Right atrium auricular region (tissue), 2 donors: ENCODE measurements around the gene CNTN2. TPM values are rescaled to one million over a fixed set of nuclear protein-coding genes. Genes with fewer than 3 reads are reported as not detected.

Experiments
- DNase-seq: peaks from one replicate; pipeline ENCODE4 v3.0.0-alpha.2; 2019; ENCODE audit warnings: low spot score
- H3K27ac ChIP-seq, 2 donors: fragments of 200-600 bp; sonication (generic); 1 replicate in 1 of 2; 2 replicates in 1 of 2; pipeline ENCODE4 v1.5.1; 2016 to 2019
- H3K27me3 ChIP-seq, 2 donors: fragments of 200-600 bp; sonication (generic); one replicate each; pipeline versions ENCODE4 v1.5.1 to v1.6.0; 2017 to 2019
- H3K36me3 ChIP-seq: fragments of 200-600 bp; sonication (generic); one replicate; pipeline ENCODE4 v1.5.1; 2016
- H3K4me1 ChIP-seq, 2 donors: fragments of 200-600 bp; sonication (generic); one replicate each; pipeline versions ENCODE4 v1.5.1 to v1.6.0; 2017 to 2019
- H3K4me3 ChIP-seq, 2 donors: fragments of 200-600 bp; sonication (generic); 1 replicate in 1 of 2; 2 replicates in 1 of 2; pipeline ENCODE4 v1.5.1; 2017 to 2019; ENCODE audit warnings: mild to moderate bottlenecking in 1 of 2, moderate library complexity in 1 of 2
- H3K9me3 ChIP-seq, 2 donors: fragments of 200-600 bp; sonication (generic); one replicate each; pipeline ENCODE4 v1.5.1; 2019
- total RNA-seq, 2 donors: library from RNA; depleted of rRNA; stranded (reverse); fragments of >200 nt; gene quantifications; one replicate each; pipeline ENCODE4 v1.1.0, GENCODE V29; 2016
- TF ChIP-seq, protein P1 (sequence below), 2 donors: fragments of 200-600 bp; sonication (generic); IDR thresholded peaks; one replicate each; pipeline ENCODE4 v1.5.1; 2019; ENCODE audit warnings: antibody characterized with exemption in 2 of 2

CNTN2 gene
- total RNA-seq, 2 donors from 2014 or later, result 0.41 to 0.67 TPM

DNA sequence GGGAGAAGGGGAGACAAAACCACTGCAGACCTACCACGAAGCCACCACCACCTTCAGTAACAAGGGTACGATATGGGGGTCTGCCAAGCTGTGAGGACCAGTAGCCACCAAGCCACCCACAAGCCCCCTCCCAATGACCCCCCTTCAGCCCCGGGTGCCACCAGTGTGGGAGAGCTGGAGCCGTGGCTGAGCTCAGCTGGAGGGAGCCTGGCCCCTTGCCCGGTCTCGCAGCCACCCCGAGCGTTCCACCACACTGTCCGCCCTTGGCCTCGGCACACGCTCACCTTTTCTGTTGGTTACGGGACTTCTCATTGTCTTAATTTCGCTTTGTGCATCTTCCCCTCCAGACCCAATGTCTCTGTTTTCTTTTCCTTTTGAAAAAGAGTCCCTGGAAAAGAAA lies 26.4 kb upstream of the CNTN2 start:
- TF ChIP-seq, protein P1, sequence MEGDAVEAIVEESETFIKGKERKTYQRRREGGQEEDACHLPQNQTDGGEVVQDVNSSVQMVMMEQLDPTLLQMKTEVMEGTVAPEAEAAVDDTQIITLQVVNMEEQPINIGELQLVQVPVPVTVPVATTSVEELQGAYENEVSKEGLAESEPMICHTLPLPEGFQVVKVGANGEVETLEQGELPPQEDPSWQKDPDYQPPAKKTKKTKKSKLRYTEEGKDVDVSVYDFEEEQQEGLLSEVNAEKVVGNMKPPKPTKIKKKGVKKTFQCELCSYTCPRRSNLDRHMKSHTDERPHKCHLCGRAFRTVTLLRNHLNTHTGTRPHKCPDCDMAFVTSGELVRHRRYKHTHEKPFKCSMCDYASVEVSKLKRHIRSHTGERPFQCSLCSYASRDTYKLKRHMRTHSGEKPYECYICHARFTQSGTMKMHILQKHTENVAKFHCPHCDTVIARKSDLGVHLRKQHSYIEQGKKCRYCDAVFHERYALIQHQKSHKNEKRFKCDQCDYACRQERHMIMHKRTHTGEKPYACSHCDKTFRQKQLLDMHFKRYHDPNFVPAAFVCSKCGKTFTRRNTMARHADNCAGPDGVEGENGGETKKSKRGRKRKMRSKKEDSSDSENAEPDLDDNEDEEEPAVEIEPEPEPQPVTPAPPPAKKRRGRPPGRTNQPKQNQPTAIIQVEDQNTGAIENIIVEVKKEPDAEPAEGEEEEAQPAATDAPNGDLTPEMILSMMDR (IDR thresholded peaks at IDR 0.05), result no peak
- peaks cover 0 to 12% of the 10 kb centered on the region in 2 donors for H3K4me1 ChIP-seq
- no peaks in the 10 kb centered on the region for H3K27me3 ChIP-seq
- H3K4me3 ChIP-seq, result no peak overlapping the region
- H3K27ac ChIP-seq, result no peak overlapping the region
- H3K9me3 ChIP-seq, result no peaks in the 10 kb centered on the region
- H3K36me3 ChIP-seq, result peaks cover 4% of the 10 kb centered on the region
- no peak for DNase-seq

DNA sequence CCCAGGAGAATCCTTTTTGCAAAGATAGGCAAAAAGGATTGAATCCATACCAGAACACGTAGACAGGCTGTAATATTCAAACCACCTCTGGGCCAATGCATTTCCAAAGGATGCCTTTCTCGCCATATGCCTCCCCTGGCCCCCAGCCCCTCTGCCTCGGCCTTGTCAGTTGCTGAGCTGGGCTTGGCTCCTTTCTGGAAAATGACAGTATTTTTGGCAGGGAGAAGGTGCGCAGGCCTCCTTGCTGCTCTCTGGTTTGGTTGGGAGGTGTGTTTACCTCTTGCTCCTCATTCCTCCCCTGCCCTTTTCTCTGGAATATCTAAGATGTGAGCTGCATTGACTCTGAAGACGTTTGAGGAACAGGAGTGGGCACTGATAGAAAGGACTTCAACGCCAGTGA lies 26.0 kb upstream of the CNTN2 start:
- TF ChIP-seq, protein P1 (IDR thresholded peaks at IDR 0.05), result no peak
- Histone ChIP-seq H3K27me3 (no peaks in the 10 kb centered on the region), H3K9me3 (no peaks in the 10 kb centered on the region), H3K27ac (no peak overlapping the region), H3K36me3 (peaks cover 4% of the 10 kb centered on the region), H3K4me3 (no peak overlapping the region), H3K4me1 (peaks cover 0 to 12% of the 10 kb centered on the region in 2 donors)
- no peak for DNase-seq

DNA sequence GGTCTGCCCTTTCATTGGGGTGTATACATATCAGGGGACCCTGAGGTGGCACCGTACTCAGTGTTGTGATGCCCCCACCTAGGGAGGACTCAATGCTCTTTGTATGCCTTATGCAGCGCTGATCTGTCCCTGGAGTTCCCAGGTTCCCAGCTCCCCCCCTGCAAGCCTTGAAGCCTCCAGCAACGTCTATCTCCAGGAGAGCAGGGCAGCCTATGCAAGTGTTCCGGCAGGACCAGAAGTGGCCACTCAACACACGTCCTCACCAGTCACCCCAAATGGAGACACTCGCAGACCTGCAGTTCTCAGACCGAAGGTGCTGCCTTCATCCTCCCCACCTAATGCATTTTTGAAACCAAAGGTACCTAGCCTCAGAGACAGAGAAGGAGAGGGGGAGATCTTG lies 25.2 kb upstream of the CNTN2 start:
- Histone ChIP-seq H3K4me1 (peaks cover 0 to 12% of the 10 kb centered on the region in 2 donors), H3K27me3 (no peaks in the 10 kb centered on the region), H3K36me3 (peaks cover 4% of the 10 kb centered on the region), H3K27ac (no peak overlapping the region), H3K4me3 (no peak overlapping the region), H3K9me3 (no peaks in the 10 kb centered on the region)
- TF ChIP-seq, protein P1 (IDR thresholded peaks at IDR 0.05), result no peak
- DNase-seq, result no peak

DNA sequence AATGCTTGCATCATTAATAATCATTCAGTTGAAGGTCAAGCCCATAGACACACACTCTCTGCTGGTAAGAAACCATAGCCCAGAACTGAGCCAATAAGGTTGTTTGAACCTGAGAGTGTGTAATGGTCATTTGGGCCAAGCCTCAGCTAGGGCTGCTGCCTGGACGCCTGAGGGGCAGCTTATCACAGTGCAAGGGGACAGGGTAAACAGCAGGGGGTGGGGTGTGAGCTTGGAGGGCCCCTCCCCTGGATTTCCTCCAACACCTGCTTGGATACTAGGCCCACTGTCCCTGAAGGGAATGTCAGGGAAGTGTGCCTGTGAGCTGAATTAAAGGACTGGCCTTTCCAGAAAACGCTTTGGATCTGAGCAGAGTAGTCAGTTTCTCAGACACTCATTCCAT lies 24.6 kb upstream of the CNTN2 start:
- H3K27ac ChIP-seq, result no peak overlapping the region
- peaks cover 4% of the 10 kb centered on the region for H3K36me3 ChIP-seq
- TF ChIP-seq, protein P1 (IDR thresholded peaks at IDR 0.05), result no peak
- no peaks in the 10 kb centered on the region for H3K9me3 ChIP-seq
- no peak overlapping the region for H3K4me3 ChIP-seq
- H3K27me3 ChIP-seq, result no peaks in the 10 kb centered on the region
- no peak for DNase-seq
- peaks cover 0 to 12% of the 10 kb centered on the region in 2 donors for H3K4me1 ChIP-seq

DNA sequence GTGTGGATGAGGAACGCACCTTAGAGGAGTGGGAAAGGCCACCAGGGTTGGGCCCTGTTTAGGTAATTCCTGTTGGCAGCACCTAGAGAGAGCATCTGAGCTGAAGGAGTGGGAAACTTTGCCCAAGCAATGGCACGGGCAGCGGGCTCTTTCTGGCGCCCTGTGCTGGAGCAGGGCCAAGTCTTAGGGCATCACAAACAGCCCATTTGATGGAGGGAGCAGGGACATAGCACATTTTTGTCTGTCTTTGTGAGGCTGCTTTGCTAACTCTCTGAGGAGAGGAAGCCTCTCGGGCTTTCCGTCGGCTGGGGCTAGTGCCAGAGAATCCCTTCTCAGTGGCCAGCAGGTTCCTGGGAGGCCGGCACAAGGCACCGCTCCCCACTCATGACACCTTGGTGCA lies 22.5 kb upstream of the CNTN2 start:
- no peak for DNase-seq

DNA sequence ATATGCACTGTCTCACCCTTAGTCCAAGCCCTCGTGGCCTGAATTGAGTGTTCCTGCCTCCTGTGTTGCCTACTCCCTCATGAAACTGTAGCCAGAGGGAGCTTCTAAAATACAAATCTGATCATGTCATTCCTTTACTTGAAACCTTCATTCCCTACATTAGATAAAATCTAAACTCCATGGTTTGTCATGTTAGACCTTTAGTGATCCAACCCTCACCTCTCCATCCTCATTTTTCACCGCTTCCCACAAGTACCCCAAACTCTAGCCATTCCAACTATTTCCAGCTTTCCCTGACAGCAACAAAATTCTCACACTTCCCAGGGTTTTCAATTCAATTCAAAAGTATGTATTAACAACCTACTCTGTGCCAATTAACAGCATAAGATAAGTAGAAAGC lies 18.3 kb upstream of the CNTN2 start:
- Histone ChIP-seq H3K4me3 (no peak overlapping the region), H3K4me1 (no peaks in the 10 kb centered on the region), H3K27me3 (no peaks in the 10 kb centered on the region), H3K36me3 (no peaks in the 10 kb centered on the region), H3K9me3 (no peaks in the 10 kb centered on the region), H3K27ac (no peak overlapping the region)
- TF ChIP-seq, protein P1 (IDR thresholded peaks at IDR 0.05), result no peak
- no peak for DNase-seq

More for the DNA sequence above, 22.5 kb upstream of the CNTN2 start:
- Histone ChIP-seq H3K27ac (no peak overlapping the region), H3K36me3 (peaks cover 4% of the 10 kb centered on the region), H3K4me3 (no peak overlapping the region), H3K27me3 (no peaks in the 10 kb centered on the region), H3K4me1 (no peaks in the 10 kb centered on the region), H3K9me3 (no peaks in the 10 kb centered on the region)
- TF ChIP-seq, protein P1 (IDR thresholded peaks at IDR 0.05), result no peak
